A673 (cell line): ENCODE measurements around the gene WNT3. TPM values are rescaled to one million over a fixed set of nuclear protein-coding genes. Genes with fewer than 3 reads are reported as not detected.

Experiments
- BruUV-seq: library from RNA; stranded (reverse); fragments of 400-500 nt; replicated peaks from 2 replicates; lab custom pipeline; 2021; lab: Mats Ljungman, UMichigan
- CTCF ChIA-PET: fragments of 300-600 bp; sonication (Branson Sonifier 250); formaldehyde crosslinking; loops from one replicate; lab custom pipeline; 2022; ENCODE audit warnings: antibody characterized with exemption; lab: Charles Lee
- POLR2A ChIA-PET: fragments of 300-600 bp; sonication (Branson Sonifier 250); formaldehyde crosslinking; loops from one replicate; lab custom pipeline; 2022; ENCODE audit warnings: antibody characterized with exemption; ENCODE audit not compliant: low non-redundant PET; lab: Charles Lee
- DNase-seq: peaks from one replicate; pipeline ENCODE4 v3.0.0-alpha.2; 2015; ENCODE audit warnings: low spot score
- H3K27ac ChIP-seq: fragments of 200-600 bp; sonication (generic); 2 replicates; pipeline ENCODE4 v1.5.1; 2016; ENCODE audit warnings: mixed run types, low read depth, mild to moderate bottlenecking, mixed read lengths, antibody characterized with exemption, low read length; ENCODE audit not compliant: poor library complexity, severe bottlenecking
- H3K27me3 ChIP-seq: fragments of 200-600 bp; sonication (generic); replicated peaks from 2 replicates; pipeline ENCODE4 v1.6.1; 2017; ENCODE audit warnings: mixed run types, low read depth, mild to moderate bottlenecking, mixed read lengths, antibody characterized with exemption, low read length; ENCODE audit not compliant: insufficient read depth, poor library complexity
- H3K36me3 ChIP-seq: fragments of 200-600 bp; sonication (generic); 2 replicates; pipeline ENCODE4 v1.6.1; 2016; ENCODE audit warnings: mixed run types, mild to moderate bottlenecking, mixed read lengths, antibody characterized with exemption, low read length; ENCODE audit not compliant: insufficient read depth, poor library complexity, severe bottlenecking
- H3K4me1 ChIP-seq: fragments of 200-600 bp; sonication (generic); 2 replicates; pipeline ENCODE4 v1.6.1; 2017; ENCODE audit warnings: mixed run types, mild to moderate bottlenecking, mixed read lengths, antibody characterized with exemption, low read length; ENCODE audit not compliant: insufficient read depth, poor library complexity, severe bottlenecking
- H3K4me3 ChIP-seq: fragments of 200-600 bp; sonication (generic); 2 replicates; pipeline ENCODE4 v1.5.1; 2016; ENCODE audit warnings: low read depth, mixed run types, mild to moderate bottlenecking, mixed read lengths, low read length; ENCODE audit not compliant: poor library complexity, severe bottlenecking
- H3K9me3 ChIP-seq: fragments of 200-600 bp; sonication (generic); 2 replicates; pipeline ENCODE4 v1.6.1; 2016; ENCODE audit warnings: mixed run types, low read depth, mild to moderate bottlenecking, mixed read lengths, antibody characterized with exemption, low read length; ENCODE audit not compliant: poor library complexity, severe bottlenecking
- EZH2 ChIP-seq: fragments of 200-600 bp; sonication (generic); IDR thresholded peaks from 2 replicates; pipeline ENCODE4 v1.6.1; 2017; ENCODE audit warnings: borderline replicate concordance, low read depth, mild to moderate bottlenecking, mixed read lengths, antibody characterized with exemption, low read length; ENCODE audit not compliant: poor library complexity, severe bottlenecking
- intact Hi-C: fragments of 100-400 bp; cut with micrococcal nuclease; formaldehyde crosslinking; loops from one replicate; pipeline ENCODE4 v1.10.0; 2022; ENCODE audit not compliant: unreplicated experiment
- total RNA-seq: library from RNA; stranded (reverse); gene quantifications from 2 replicates; pipeline ENCODE4 v1.2.3, GENCODE V29; 2021
- TF ChIP-seq, protein P1 (sequence below): fragments of 300-800, 200-600 bp; sonication (generic); conservative IDR thresholded peaks from 2 replicates; pipeline ENCODE4 v1.5.1; 2017; ENCODE audit warnings: low read depth, mild to moderate bottlenecking, antibody characterized with exemption, low read length, moderate library complexity, mixed read lengths

The WNT3 gene
- total RNA-seq, 1 experiment from 2014 or later, result 1.3 TPM

DNA sequence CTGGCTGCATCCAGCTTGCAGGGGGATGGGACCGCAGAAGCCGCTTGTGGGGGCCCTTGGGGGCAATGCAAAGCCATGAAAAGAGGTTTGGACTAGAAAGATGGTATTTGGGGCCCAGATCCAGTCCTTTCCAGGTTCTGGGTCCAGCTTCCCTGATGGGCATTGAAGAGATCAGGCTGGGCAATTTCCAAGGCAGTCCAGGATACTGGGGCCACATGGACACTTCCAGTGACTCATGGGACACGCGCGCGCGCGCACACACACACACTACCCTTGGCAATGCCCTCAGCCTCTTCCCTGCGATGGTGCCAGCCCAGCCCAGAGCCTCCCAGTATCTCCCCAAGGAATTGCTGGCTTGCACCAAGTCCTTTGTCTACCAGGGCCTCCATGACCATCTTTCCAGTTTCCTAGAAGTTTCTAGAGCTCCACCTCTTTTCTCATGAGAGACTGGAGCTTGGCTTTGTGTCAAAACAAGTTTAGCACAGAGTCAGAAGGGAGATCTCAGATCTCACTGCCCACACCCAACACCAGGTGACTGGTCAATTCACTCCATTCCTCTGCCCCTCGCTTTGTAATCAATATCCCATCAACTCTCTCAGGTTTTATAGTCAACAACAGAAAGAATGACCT, 44.3 kb downstream of the WNT3 start:
- Histone ChIP-seq H3K4me1 (no peaks in the 10 kb centered on the region), H3K4me3 (no peak overlapping the region), H3K27me3 (no peaks in the 10 kb centered on the region), H3K27ac (no peak overlapping the region), H3K36me3 (no peaks in the 10 kb centered on the region), H3K9me3 (no peaks in the 10 kb centered on the region)
- CTCF ChIA-PET, result no interaction called here
- POLR2A ChIA-PET, result interaction anchor here (0.6 kb wide), 1 partner anchor 71 kb away, joined by 7 read pairs; no protein-coding TSS in a partner anchor
- DNase-seq, result no peak
- no peak for TF ChIP-seq EZH2
- TF ChIP-seq, protein P1, sequence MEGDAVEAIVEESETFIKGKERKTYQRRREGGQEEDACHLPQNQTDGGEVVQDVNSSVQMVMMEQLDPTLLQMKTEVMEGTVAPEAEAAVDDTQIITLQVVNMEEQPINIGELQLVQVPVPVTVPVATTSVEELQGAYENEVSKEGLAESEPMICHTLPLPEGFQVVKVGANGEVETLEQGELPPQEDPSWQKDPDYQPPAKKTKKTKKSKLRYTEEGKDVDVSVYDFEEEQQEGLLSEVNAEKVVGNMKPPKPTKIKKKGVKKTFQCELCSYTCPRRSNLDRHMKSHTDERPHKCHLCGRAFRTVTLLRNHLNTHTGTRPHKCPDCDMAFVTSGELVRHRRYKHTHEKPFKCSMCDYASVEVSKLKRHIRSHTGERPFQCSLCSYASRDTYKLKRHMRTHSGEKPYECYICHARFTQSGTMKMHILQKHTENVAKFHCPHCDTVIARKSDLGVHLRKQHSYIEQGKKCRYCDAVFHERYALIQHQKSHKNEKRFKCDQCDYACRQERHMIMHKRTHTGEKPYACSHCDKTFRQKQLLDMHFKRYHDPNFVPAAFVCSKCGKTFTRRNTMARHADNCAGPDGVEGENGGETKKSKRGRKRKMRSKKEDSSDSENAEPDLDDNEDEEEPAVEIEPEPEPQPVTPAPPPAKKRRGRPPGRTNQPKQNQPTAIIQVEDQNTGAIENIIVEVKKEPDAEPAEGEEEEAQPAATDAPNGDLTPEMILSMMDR, result no peak
- BruUV-seq, result no TSS peak
- intact Hi-C loops, result no loop called here

DNA sequence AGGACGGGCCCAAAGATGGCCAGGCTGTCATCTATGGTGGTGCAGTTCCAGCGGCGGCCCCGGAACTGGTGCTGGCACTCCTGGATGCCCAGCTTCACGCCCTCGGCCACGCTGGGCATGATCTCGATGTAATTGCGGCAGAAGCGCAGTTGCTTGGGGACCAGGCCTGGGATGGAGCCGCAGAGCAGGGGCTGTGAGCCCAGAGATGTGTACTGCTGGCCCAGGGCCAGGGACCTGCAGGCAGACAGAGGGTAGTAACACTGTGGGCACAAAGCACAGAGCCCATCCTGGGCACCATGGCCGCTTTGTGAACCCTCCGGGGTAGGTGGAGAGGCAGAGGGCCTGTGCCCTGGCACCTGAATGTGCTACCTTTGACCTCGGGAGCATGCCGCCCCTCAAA, 44.8 kb downstream of the WNT3 start:
- ChIA-PET CTCF (no interaction called here), POLR2A (no interaction called here)
- Histone ChIP-seq H3K4me3 (no peak overlapping the region), H3K4me1 (no peaks in the 10 kb centered on the region), H3K9me3 (no peaks in the 10 kb centered on the region), H3K27me3 (no peaks in the 10 kb centered on the region), H3K27ac (no peak overlapping the region), H3K36me3 (no peaks in the 10 kb centered on the region)
- no peak for TF ChIP-seq EZH2
- TF ChIP-seq, protein P1, result no peak
- intact Hi-C loops, result no loop called here
- BruUV-seq, result no TSS peak
- DNase-seq, result no peak

DNA sequence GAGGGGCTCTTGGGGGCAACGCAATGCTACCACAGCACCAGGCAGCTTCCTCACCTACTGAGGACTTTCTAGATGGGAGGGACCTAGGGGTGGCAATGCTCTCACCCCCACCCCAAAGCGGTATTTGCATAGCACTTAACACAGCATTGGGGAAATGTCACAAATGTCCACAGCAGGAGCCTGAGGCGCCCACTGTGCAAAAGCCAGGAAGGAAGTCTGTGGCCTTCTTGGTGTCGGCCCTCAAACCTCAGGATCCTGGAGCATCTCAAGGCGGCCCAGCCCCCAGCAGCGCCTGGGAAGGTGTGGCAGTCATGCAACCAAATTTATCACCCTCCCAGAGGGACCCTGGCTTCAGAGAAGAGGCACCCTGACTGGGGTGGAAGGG, 45.3 kb downstream of the WNT3 start:
- Histone ChIP-seq H3K9me3 (no peaks in the 10 kb centered on the region), H3K4me1 (no peaks in the 10 kb centered on the region), H3K27me3 (no peaks in the 10 kb centered on the region), H3K27ac (no peak overlapping the region), H3K4me3 (no peak overlapping the region), H3K36me3 (no peaks in the 10 kb centered on the region)
- POLR2A ChIA-PET, result no interaction called here
- CTCF ChIA-PET, result no interaction called here
- intact Hi-C loops, result no loop called here
- TF ChIP-seq EZH2, result no peak
- TF ChIP-seq, protein P1, result no peak
- no peak for DNase-seq
- BruUV-seq, result no TSS peak
